HCT116 (cell line): ENCODE results near the gene JAG1.

ENCODE experiments used
- ELF1 ChIP-seq: IDR thresholded peaks from 2 replicates; pipeline ENCODE4 v1.6.1; 2012; ENCODE audit warnings: low read depth, borderline replicate concordance
- EZH2phosphoT487 ChIP-seq: fragments of 200-600 bp; IDR thresholded peaks from 2 replicates; pipeline ENCODE4 v1.6.1; 2018; ENCODE audit warnings: antibody characterized with exemption, borderline replicate concordance
- POLR2A ChIP-seq: IDR thresholded peaks from 2 replicates; pipeline ENCODE4 v1.7.0; 2011; ENCODE audit warnings: borderline replicate concordance; ENCODE audit not compliant: insufficient read depth, insufficient read length; ENCODE audit errors: extremely low read depth
- POLR2AphosphoS5 ChIP-seq: IDR thresholded peaks from 2 replicates; pipeline ENCODE4 v1.6.1; 2011; ENCODE audit warnings: mild to moderate bottlenecking, low read depth, low read length, moderate library complexity
- RAD21 ChIP-seq: IDR thresholded peaks from 2 replicates; pipeline ENCODE4 v1.6.1; 2012; ENCODE audit warnings: low read depth, mild to moderate bottlenecking
- SIN3A ChIP-seq: IDR thresholded peaks from 2 replicates; pipeline ENCODE4 v1.6.1; 2012; ENCODE audit warnings: low read depth
- SP1 ChIP-seq: IDR thresholded peaks from 2 replicates; pipeline ENCODE4 v1.6.1; 2012; ENCODE audit warnings: low read depth
- YY1 ChIP-seq: IDR thresholded peaks from 2 replicates; pipeline ENCODE4 v1.6.1; 2011; ENCODE audit warnings: low read length, low read depth, moderate library complexity, mild to moderate bottlenecking; ENCODE audit not compliant: insufficient replicate concordance; ENCODE audit errors: extremely low read depth
- ZNF274 ChIP-seq: fragments of 200-500 bp; sonication (Bioruptor generic); IDR thresholded peaks from 2 replicates; pipeline ENCODE4 v1.6.1; 2014; ENCODE audit warnings: mild to moderate bottlenecking, low read depth, low read length, inconsistent platforms
- TF ChIP-seq, protein P1 (sequence below), 3 experiments: fragments of 200-600 bp in 1 of 3; sonication (generic) in 1 of 3; IDR thresholded peaks in 2 of 3; conservative IDR thresholded peaks in 1 of 3; 2 replicates each; pipeline ENCODE4 v1.5.1; 2012 to 2017; ENCODE audit warnings: low read depth in 2 of 3, low read length in 2 of 3, antibody characterized with exemption in 1 of 3, borderline replicate concordance in 1 of 3, control low read depth in 1 of 3, mild to moderate bottlenecking in 1 of 3, mixed read lengths in 1 of 3, mixed run types in 1 of 3, moderate library complexity in 1 of 3; ENCODE audit not compliant: insufficient read depth in 1 of 3
- TF ChIP-seq, protein P2 (sequence below): IDR thresholded peaks from 2 replicates; pipeline ENCODE4 v1.6.1; 2012

DNA sequence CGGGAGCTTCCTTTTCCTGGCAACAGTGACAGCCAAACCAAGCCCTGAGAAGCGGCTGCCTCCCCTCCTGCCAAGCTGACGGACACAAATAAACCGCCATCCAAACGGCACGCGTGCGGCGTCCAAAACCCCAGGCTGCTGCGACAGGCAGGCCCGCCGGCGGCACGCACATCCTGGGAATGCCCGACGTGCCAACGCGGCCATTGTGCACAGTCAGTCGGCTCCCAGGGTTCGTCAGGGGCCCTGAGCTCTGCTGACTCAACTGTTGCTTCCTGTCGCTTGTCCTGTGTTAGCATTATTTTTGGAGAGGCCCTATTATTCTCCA, 6.8 kb downstream of the JAG1 start:
- no peak for TF ChIP-seq YY1
- no peak for TF ChIP-seq EZH2phosphoT487
- TF ChIP-seq ELF1, result no peak
- no peak for TF ChIP-seq POLR2AphosphoS5
- no peak for TF ChIP-seq POLR2A
- TF ChIP-seq, protein P1, sequence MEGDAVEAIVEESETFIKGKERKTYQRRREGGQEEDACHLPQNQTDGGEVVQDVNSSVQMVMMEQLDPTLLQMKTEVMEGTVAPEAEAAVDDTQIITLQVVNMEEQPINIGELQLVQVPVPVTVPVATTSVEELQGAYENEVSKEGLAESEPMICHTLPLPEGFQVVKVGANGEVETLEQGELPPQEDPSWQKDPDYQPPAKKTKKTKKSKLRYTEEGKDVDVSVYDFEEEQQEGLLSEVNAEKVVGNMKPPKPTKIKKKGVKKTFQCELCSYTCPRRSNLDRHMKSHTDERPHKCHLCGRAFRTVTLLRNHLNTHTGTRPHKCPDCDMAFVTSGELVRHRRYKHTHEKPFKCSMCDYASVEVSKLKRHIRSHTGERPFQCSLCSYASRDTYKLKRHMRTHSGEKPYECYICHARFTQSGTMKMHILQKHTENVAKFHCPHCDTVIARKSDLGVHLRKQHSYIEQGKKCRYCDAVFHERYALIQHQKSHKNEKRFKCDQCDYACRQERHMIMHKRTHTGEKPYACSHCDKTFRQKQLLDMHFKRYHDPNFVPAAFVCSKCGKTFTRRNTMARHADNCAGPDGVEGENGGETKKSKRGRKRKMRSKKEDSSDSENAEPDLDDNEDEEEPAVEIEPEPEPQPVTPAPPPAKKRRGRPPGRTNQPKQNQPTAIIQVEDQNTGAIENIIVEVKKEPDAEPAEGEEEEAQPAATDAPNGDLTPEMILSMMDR (IDR thresholded peaks at IDR 0.05 in 2 of 3, conservative IDR thresholded peaks at IDR 0.05 in 1 of 3; ENCODE audit: borderline replicate concordance in 1 of 3, insufficient read depth in 1 of 3, low read depth in 2 of 3, low read length in 2 of 3), result no peak
- TF ChIP-seq RAD21, result no peak
- no peak for TF ChIP-seq SIN3A
- no peak for TF ChIP-seq SP1
- TF ChIP-seq, protein P2, sequence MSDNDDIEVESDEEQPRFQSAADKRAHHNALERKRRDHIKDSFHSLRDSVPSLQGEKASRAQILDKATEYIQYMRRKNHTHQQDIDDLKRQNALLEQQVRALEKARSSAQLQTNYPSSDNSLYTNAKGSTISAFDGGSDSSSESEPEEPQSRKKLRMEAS, result no peak
- TF ChIP-seq ZNF274, result no peak
